GM18951 (cell line): ENCODE data around the gene GRK1.
"Not testable (repeated sequence)": the region's sequence is repeated elsewhere in the genome, so short reads cannot be mapped to it uniquely, and the experiment has no call there.

Experiments used
- POLR2A ChIP-seq: IDR thresholded peaks from 4 replicates; pipeline ENCODE4 v1.6.1; 2011; ENCODE audit warnings: mild to moderate bottlenecking; ENCODE audit not compliant: insufficient read length, insufficient read depth; ENCODE audit errors: extremely low read depth
- in situ Hi-C: fragments of 300-500 bp; cut with MboI; formaldehyde crosslinking; loops from one replicate; pipeline ENCODE4 v1.12.0; 2022; ENCODE audit warnings: low sequenced_read_pairs, mixed read lengths, inconsistent platforms; ENCODE audit not compliant: unreplicated experiment

GRK1 gene

GRCh38 chr13:113666951-113667701, at the start of gene GRK1:
Gene GRK1 (plus strand): TSS chr13:113667219. CDS start chr13:113667387, 168 bp downstream.
- TF ChIP-seq POLR2A: no peak
- in situ Hi-C loops: no loop called here

GRCh38 chr13:113617961-113618360, 49.1 kb upstream of the GRK1 start:
- in situ Hi-C loops: no loop called here
- TF ChIP-seq POLR2A: no peak

GRCh38 chr13:113618455-113618854, 48.6 kb upstream of the GRK1 start:
- in situ Hi-C loops: no loop called here
- TF ChIP-seq POLR2A: no peak

GRCh38 chr13:113620036-113620796, 46.8 kb upstream of the GRK1 start:
- TF ChIP-seq POLR2A: no peak

GRCh38 chr13:113621046-113621445, 46.0 kb upstream of the GRK1 start:
- TF ChIP-seq POLR2A: no peak
- in situ Hi-C loops: no loop called here

More at GRCh38 chr13:113620036-113620796, 46.8 kb upstream of the GRK1 start:
- in situ Hi-C loops: no loop called here

- in situ Hi-C loops: not testable (repeated sequence)
Measured at GRCh38 chr13:113621498-113621897, 45.5 kb upstream of the GRK1 start.

GRCh38 chr13:113621986-113622550, 45.0 kb upstream of the GRK1 start:
- in situ Hi-C loops: not testable (repeated sequence)

- in situ Hi-C loops: no loop called here
- no peak for TF ChIP-seq POLR2A
Measured at GRCh38 chr13:113622791-113623490, 44.1 kb upstream of the GRK1 start.

GRCh38 chr13:113623491-113624234, 43.4 kb upstream of the GRK1 start:
- in situ Hi-C loops: no loop called here
- no peak for TF ChIP-seq POLR2A

GRCh38 chr13:113624235-113624587, 42.8 kb upstream of the GRK1 start:
- TF ChIP-seq POLR2A: no peak
- in situ Hi-C loops: no loop called here

- in situ Hi-C loops: not testable (repeated sequence)
Measured at GRCh38 chr13:113624640-113625304, 42.2 kb upstream of the GRK1 start.

GRCh38 chr13:113625965-113626721, 40.9 kb upstream of the GRK1 start:
- TF ChIP-seq POLR2A: no peak
- in situ Hi-C loops: no loop called here

- in situ Hi-C loops: no loop called here
- no peak for TF ChIP-seq POLR2A
Measured at GRCh38 chr13:113627136-113627535, 39.9 kb upstream of the GRK1 start.
